Cardiac atrium fibroblast (primary cell): Measurements from ENCODE around the gene ADAT3. TPM values are rescaled to one million over a fixed set of nuclear protein-coding genes. Genes with fewer than 3 reads are reported as not detected.

Experiments used
- total RNA-seq: library from RNA; depleted of rRNA; stranded (reverse); fragments of >200 nt; gene quantifications from 2 replicates; pipeline ENCODE4 v1.2.3, GENCODE V29; 2015

The ADAT3 gene
- 4.0 and 4.9 TPM in 2 replicates for total RNA-seq

DNA sequence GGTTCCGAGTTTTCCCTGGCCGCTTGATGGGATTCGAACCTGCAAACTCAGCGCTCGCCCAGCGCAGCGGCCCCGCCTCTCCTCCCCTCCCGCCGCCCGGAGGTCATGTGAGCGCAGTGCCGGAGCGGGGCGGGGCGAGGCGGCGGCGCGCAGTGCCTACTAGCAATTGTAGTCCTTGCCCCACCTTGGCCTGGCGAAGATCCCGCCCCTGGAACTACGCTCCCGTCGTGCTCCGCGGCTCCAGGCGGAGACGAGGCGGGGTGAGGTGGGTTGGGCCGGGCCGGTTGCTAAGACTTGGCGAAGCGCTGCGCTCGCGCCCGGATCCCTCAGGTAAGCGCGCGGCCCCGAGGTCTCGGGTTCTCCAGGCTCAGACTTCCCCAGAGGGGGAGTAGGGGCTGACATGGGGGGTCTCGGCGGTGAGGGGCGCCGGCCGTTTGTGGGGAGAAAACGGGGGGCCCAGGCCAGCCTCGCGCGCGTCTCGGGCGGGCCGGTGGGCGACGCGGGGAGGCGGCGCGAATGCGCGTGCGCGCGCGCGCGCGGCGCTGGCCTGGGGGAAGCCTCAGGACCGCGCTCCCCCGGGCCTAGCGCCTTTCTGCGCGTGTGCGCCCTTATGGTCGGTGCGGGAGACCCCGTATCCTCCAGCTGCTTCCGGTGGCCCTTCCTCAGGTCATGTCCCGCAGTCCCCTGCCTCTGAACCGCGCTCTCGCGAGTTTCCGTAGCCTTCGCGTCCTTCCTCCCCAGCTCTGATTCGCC lies at the start of gene ADAT3, which contains the start of gene SCAMP4:
Gene ADAT3, plus strand, starts transcription at position 290 of the 753 bp plus-strand sequence. CDS start 6,649 bp downstream, outside the sequence.
Gene SCAMP4, plus strand, starts transcription at position 290 of the 753 bp plus-strand sequence. CDS start 9,621 bp downstream, outside the sequence.

DNA sequence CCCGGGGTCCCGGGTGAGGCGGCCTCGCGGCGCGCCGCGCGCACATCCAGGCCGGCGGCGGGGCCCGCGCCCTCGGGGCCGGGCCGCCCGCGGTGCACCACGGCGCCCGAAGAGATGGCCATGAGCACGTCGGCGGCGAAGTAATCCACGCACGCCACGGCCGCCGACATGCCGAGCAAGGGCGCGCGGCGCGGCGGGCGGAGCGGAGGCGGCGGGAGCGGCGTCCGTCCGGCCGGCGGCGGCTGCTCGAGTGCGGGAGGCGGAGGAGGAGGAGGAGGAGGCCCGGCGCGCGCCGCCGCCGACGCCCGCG lies 41.9 kb upstream of the ADAT3 start, which contains the start of gene KLF16:
Gene KLF16, minus strand, starts transcription at position 252 of the 310 bp plus-strand sequence. Its CDS starts 82 bp downstream, at position 170.

DNA sequence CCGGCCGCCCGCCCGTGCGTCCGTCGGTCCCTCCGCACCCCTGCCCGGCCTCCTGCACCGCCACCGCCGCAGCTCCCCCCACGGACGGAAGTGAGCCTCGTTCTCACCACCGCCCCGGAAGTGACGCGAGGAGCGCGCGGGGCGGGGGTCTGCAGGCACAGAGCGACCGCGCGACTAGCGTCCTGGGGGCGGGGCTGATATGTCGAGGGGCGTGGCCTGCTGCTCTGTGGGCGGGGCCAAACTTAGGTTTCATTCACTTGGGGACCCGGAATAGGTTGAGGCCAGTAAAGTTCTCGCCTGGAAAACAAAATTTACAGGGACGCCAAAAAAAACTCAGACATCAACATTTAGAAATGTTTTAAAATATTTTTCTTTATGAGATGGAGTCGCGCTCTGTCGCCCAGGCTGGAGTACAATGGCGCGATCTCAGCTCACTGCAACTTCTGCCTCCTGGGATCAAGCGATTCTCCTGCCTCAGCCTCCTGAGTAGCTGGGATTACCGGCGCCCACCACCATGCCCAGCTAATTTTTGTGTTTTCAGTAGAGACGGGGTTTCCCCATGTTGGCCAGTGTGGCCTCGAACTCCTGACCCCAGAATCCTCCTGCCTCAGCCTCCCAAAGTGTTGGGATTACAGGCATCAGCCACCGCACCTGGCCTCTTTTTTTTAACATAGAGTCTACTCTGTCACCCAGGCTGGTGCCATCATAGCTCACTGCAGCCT lies 19.6 kb upstream of the ADAT3 start, which contains the start of gene ABHD17A:
Gene ABHD17A, minus strand, starts transcription at position 99 of the 722 bp plus-strand sequence. CDS start 3,930 bp downstream, outside the sequence.

DNA sequence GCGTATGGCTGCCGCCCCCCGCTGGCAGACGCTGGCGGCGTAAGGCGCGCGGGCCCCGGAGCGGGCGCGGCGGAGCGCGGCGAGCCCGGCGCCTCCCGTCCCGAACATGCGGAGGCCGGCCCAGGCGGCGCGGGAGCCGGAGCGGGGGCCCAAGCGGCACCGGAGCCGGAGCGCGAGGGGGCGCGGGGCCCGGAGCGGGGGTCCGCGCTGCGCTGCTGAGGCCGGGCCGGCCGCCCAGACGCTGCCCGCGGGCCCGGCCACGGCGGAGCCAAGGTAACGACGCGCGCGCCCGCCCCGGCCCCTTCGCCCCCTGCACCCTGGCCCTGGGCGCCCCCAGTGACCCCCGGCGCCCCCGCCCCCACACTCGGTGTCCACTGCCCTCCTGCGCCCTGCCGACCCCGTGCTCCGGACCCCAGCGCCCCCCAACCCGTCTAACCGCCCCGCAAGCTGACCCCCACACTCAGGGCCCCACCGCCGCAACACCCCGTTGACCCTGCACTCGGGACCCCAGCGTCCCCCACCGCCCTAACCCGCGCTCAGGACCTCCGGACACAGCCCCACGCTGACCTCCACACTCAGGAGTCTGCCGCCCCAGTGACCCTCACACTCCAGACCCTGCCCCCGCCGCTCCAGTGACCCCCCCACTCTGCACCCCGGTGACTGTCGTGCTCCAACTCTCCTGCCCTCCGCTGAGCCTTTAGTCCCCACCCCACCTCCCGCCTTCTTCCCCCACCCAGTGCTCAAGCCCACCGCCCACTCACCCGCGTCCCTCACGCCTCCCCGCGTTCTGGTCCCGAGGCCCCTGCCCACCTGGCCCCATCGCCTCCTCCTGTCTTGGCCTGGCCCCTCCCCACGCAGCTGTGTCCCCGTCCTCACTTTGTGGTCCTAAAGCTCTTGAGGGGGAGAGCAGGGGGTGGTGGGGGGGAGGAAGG lies 36.2 kb downstream of the ADAT3 start, which contains the start of gene CSNK1G2:
Gene CSNK1G2, plus strand, starts transcription at position 27 of the 932 bp plus-strand sequence. CDS start 28,601 bp downstream, outside the sequence.

Other genes with a start within 250 kb of the ADAT3 start
- not detected in 2 replicates for gene ONECUT3, start 151.9 kb upstream of the ADAT3 start, total RNA-seq
- gene ATP8B3, start 93.1 kb upstream of the ADAT3 start, total RNA-seq = 0.97 and 1.1 TPM in 2 replicates
- gene REXO1, start 56.9 kb upstream of the ADAT3 start, total RNA-seq = 6.9 and 10.0 TPM in 2 replicates
- 11.8 and 16.8 TPM in 2 replicates for gene KLF16, start 41.8 kb upstream of the ADAT3 start, total RNA-seq
- 159 and 164 TPM in 2 replicates for gene ABHD17A, start 19.9 kb upstream of the ADAT3 start, total RNA-seq
- gene SCAMP4, start within 50 bp of the ADAT3 start, total RNA-seq = 87.3 and 162 TPM in 2 replicates
- gene CSNK1G2, start 35.8 kb downstream of the ADAT3 start, total RNA-seq = 50.4 and 68.5 TPM in 2 replicates
- gene BTBD2, start 110.3 kb downstream of the ADAT3 start, total RNA-seq = 76.9 and 79.4 TPM in 2 replicates
- 105 and 169 TPM in 2 replicates for gene MKNK2, start 145.8 kb downstream of the ADAT3 start, total RNA-seq
- 44.1 and 46.2 TPM in 2 replicates for gene MOB3A, start 190.9 kb downstream of the ADAT3 start, total RNA-seq
- 0.36 and 1.6 TPM in 2 replicates for gene IZUMO4, start 191.5 kb downstream of the ADAT3 start, total RNA-seq
- gene AP3D1, start 246.2 kb downstream of the ADAT3 start, total RNA-seq = 110 and 111 TPM in 2 replicates